Right lobe of liver (tissue), 4 donors: ENCODE data around the gene CACNB2.

Source experiments
- POLR2A ChIP-seq: fragments of 450-650 bp; IDR thresholded peaks from one replicate; pipeline ENCODE4 v1.6.1; 2017; ENCODE audit warnings: antibody characterized with exemption, mild to moderate bottlenecking
- TF ChIP-seq, protein P1 (sequence below), 4 donors: fragments of 200-600 bp in 3 of 4; fragments of 450-650 bp in 1 of 4; IDR thresholded peaks; one replicate each; pipeline versions ENCODE4 v1.5.1 to v1.8.0; 2016 to 2022; ENCODE audit warnings: antibody characterized with exemption in 4 of 4, mild to moderate bottlenecking in 2 of 4
- donor health status: DM: no; HTN: no; CAD: no.
- donor health status: DM: no; HTN: no; CAD: no.
- donor health status: DM: no; HTN: yes; CAD: no.

DNA sequence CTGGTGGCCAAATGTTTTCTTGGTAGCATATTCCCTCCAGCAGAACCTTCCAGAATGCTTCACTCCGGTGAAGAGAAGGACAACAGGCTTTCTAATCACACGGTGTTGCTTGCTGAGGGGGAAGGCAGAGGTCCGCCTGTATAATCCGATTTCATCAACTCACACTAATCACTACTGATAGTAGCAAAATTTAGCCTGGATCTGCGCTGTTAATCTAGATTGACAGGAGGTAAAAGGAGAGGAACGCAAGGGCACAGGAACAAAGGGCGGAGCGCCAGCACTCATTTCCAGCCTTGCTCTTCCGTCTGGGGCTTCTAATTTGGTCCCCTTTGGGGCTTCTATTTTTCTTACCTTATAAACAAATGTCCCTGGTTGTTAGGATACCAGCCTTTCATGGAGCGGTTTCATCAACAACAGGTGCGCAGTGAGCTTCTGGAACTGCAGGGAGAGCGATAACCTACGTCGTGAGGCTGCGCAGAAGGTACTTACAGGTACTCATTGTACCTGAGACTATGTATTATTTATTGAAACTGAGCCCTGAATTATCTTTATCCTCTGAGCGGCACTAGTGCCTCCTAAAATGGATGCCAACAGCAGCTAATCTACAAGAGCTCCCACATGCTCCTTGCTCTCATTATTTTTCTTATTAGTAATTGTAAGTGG lies 150.6 kb downstream of the CACNB2 start:
- TF ChIP-seq, protein P1, sequence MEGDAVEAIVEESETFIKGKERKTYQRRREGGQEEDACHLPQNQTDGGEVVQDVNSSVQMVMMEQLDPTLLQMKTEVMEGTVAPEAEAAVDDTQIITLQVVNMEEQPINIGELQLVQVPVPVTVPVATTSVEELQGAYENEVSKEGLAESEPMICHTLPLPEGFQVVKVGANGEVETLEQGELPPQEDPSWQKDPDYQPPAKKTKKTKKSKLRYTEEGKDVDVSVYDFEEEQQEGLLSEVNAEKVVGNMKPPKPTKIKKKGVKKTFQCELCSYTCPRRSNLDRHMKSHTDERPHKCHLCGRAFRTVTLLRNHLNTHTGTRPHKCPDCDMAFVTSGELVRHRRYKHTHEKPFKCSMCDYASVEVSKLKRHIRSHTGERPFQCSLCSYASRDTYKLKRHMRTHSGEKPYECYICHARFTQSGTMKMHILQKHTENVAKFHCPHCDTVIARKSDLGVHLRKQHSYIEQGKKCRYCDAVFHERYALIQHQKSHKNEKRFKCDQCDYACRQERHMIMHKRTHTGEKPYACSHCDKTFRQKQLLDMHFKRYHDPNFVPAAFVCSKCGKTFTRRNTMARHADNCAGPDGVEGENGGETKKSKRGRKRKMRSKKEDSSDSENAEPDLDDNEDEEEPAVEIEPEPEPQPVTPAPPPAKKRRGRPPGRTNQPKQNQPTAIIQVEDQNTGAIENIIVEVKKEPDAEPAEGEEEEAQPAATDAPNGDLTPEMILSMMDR (IDR thresholded peaks at IDR 0.05) = no peak
- no peak for TF ChIP-seq POLR2A
